PC-9 (cell line): Measurements from ENCODE around the gene RIMS4.

Source experiments
- CTCF ChIP-seq: fragments of 200-600 bp; sonication (generic); conservative IDR thresholded peaks from 2 replicates; pipeline ENCODE4 v1.6.1; 2017; ENCODE audit warnings: mixed run types, antibody characterized with exemption, mild to moderate bottlenecking, moderate library complexity
- EZH2 ChIP-seq: fragments of 200-600 bp; sonication (generic); IDR thresholded peaks from 2 replicates; pipeline ENCODE4 v1.8.0; 2017; ENCODE audit warnings: antibody characterized with exemption, low read depth

- TF ChIP-seq CTCF = no peak
- no peak for TF ChIP-seq EZH2
Measured at GRCh38 chr20:44772636-44773035, 37.7 kb downstream of the RIMS4 start.
